ENCODE data around the gene CLEC14A. TPM values are rescaled to one million over a fixed set of nuclear protein-coding genes. Genes with fewer than 3 reads are reported as not detected.

Gene CLEC14A
- total RNA-seq, 1 experiment from 2014 or later, result 21.9 TPM

GRCh38 chr14:38257507-38257906 is 1.6 kb upstream of the CLEC14A start:
- peak overlapping the region; percentile 67 for H3K4me3 ChIP-seq
- peak in 1 of 2 experiments; percentile 38 for DNase-seq
- H3K9me3 ChIP-seq (replicated peaks), result peaks cover 8% of the 10 kb centered on the region; the same call in 1 of the 2 replicates
- H3K36me3 ChIP-seq, result no peaks in the 10 kb centered on the region
- peaks cover 16% of the 10 kb centered on the region for H3K4me1 ChIP-seq
- peak overlapping the region; percentile 78 for H3K27ac ChIP-seq
- H3K27me3 ChIP-seq, result no peaks in the 10 kb centered on the region

- Histone ChIP-seq H3K4me3 (peak overlapping the region; percentile 67), H3K4me1 (peaks cover 16% of the 10 kb centered on the region), H3K36me3 (no peaks in the 10 kb centered on the region), H3K9me3 (replicated peaks) (0 out of 2 replicates have a peak, but pooled peaks cover 7% of the 10 kb centered on the region), H3K27me3 (no peaks in the 10 kb centered on the region), H3K27ac (peak overlapping the region; percentile 78)
- no peak for DNase-seq
Measured at GRCh38 chr14:38256533-38256840, 594 bp upstream of the CLEC14A start.

GRCh38 chr14:38255408-38255672 is 553 bp downstream of the CLEC14A start:
- Histone ChIP-seq H3K27ac (peak overlapping the region; percentile 78), H3K9me3 (replicated peaks) (0 out of 2 replicates have a peak, but pooled peaks cover 3% of the 10 kb centered on the region), H3K4me3 (peak overlapping the region; percentile 67), H3K4me1 (peaks cover 16% of the 10 kb centered on the region), H3K36me3 (0 out of 2 replicates have a peak, but pooled peaks cover 4% of the 10 kb centered on the region), H3K27me3 (no peaks in the 10 kb centered on the region)
- no peak for DNase-seq

- peak; percentile 34 to 54 for DNase-seq
- Histone ChIP-seq H3K9me3 (replicated peaks) (0 out of 2 replicates have a peak, but pooled peaks cover 3% of the 10 kb centered on the region), H3K27me3 (no peaks in the 10 kb centered on the region), H3K36me3 (0 out of 2 replicates have a peak, but pooled peaks cover 4% of the 10 kb centered on the region), H3K27ac (peak overlapping the region; percentile 78), H3K4me1 (peaks cover 16% of the 10 kb centered on the region), H3K4me3 (peak overlapping the region; percentile 67)
Measured at GRCh38 chr14:38254571-38255407, 1.1 kb downstream of the CLEC14A start.

- 0 out of 2 replicates have a peak, but pooled peaks cover 4% of the 10 kb centered on the region for H3K36me3 ChIP-seq
- no peaks in the 10 kb centered on the region for H3K27me3 ChIP-seq
- DNase-seq, result peak in 1 of 2 experiments; percentile 21
- H3K9me3 ChIP-seq (replicated peaks), result 0 out of 2 replicates have a peak, but pooled peaks cover 2% of the 10 kb centered on the region
- peaks cover 16% of the 10 kb centered on the region for H3K4me1 ChIP-seq
- H3K4me3 ChIP-seq, result peak overlapping the region; percentile 67
- peak overlapping the region; percentile 78; the same call in 1 of the 2 replicates for H3K27ac ChIP-seq
Measured at GRCh38 chr14:38253676-38254075, 2.2 kb downstream of the CLEC14A start.

DNA sequence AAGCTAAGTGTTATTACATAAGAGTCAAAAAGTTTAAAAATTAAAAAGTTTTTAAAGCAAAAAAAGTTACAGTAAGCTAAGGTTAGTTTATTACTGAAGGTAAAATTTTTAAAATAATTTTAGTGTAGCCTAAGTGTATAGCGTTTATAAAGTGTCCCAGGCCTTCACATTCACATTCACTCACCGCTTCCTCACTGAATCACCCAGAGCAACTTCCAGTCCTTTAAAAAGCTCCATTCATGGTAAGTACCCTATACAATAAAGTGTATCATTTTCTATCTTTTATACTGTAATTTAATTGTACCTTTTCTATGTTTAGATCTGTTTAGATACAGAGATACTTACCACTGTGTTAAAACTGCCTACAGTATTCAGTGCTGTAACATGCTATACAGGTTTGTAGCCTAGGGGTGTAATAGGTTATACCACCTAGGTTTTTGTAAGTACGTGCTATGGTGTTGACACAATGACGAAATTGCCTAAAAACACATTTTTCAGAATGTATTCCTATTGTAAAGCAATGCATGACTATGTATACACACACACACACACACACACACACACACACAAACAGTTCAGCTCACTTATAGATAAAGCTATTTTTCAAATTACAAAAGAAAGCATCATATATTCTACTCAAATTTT is 3.7 kb downstream of the CLEC14A start:
- Histone ChIP-seq H3K9me3 (replicated peaks) (no peaks in the 10 kb centered on the region), H3K36me3 (0 out of 2 replicates have a peak, but pooled peaks cover 4% of the 10 kb centered on the region), H3K27ac (no peak overlapping the region), H3K27me3 (no peaks in the 10 kb centered on the region), H3K4me3 (peak overlapping the region; percentile 67), H3K4me1 (peaks cover 1% of the 10 kb centered on the region)
- DNase-seq, result no peak

DNA sequence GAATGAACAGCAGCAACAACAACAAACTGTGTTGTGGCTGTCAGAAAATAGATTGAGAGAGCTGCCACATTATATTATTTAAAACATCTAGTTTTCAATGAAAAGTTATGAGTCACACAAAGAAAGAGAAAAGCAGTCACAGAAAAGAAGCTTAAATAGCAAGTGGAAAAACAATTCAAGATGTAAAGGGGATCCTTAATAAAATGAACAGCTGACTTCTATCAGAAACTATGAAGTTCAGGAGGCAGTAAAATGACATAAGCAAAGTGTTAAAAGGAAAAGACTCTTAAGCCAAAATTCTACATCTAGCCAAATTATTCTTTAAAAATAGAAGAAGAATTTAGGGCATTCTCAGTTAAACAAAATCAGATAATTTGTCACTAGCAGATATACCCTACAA is 5.6 kb downstream of the CLEC14A start:
- Histone ChIP-seq H3K36me3 (0 out of 2 replicates have a peak, but pooled peaks cover 4% of the 10 kb centered on the region), H3K27me3 (no peaks in the 10 kb centered on the region), H3K27ac (no peak overlapping the region), H3K9me3 (replicated peaks) (no peaks in the 10 kb centered on the region), H3K4me1 (no peaks in the 10 kb centered on the region), H3K4me3 (no peak overlapping the region)
- DNase-seq, result no peak

- Histone ChIP-seq H3K36me3 (0 out of 2 replicates have a peak, but pooled peaks cover 4% of the 10 kb centered on the region), H3K4me1 (no peaks in the 10 kb centered on the region), H3K9me3 (replicated peaks) (no peaks in the 10 kb centered on the region), H3K27ac (no peak overlapping the region), H3K27me3 (no peaks in the 10 kb centered on the region), H3K4me3 (no peak overlapping the region)
- DNase-seq, result no peak
Measured at GRCh38 chr14:38248321-38249028, 7.4 kb downstream of the CLEC14A start.

- no peak for DNase-seq
- no peak overlapping the region for H3K27ac ChIP-seq
- H3K36me3 ChIP-seq, result no peaks in the 10 kb centered on the region
- H3K4me1 ChIP-seq, result peaks cover 7% of the 10 kb centered on the region
- H3K4me3 ChIP-seq, result no peak overlapping the region
- H3K9me3 ChIP-seq (replicated peaks), result no peaks in the 10 kb centered on the region
- H3K27me3 ChIP-seq, result no peaks in the 10 kb centered on the region
Measured at GRCh38 chr14:38243696-38244240, 12.1 kb downstream of the CLEC14A start.

GRCh38 chr14:38238878-38239277 is 17.0 kb downstream of the CLEC14A start:
- Histone ChIP-seq H3K36me3 (no peaks in the 10 kb centered on the region), H3K27me3 (no peaks in the 10 kb centered on the region)
- peak; percentile 24 to 25 for DNase-seq

DNA sequence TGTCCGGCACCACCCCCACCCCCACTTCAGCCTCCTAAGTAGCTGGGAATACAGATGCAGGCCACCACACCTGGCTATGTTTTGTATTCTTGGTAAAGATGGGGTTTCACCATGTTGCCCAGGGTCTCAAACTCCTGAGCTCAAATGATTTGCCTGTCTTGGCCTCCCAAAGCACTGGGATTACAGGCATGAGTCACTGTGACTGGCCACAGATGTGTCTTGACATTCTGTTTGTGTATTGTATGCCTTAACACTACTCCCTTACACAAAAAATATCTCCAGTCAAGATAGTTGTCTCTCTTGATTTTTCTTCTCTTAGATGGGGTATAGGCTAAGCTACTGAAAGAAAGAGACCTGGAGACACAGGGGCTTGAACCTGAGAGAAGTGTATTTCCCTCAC is 17.6 kb downstream of the CLEC14A start:
- Histone ChIP-seq H3K36me3 (no peaks in the 10 kb centered on the region), H3K4me3 (no peak overlapping the region), H3K9me3 (replicated peaks) (no peaks in the 10 kb centered on the region), H3K27me3 (no peaks in the 10 kb centered on the region), H3K4me1 (peaks cover 19% of the 10 kb centered on the region), H3K27ac (peak overlapping the region; percentile 58)
- peak; percentile 30 to 41 for DNase-seq

More at GRCh38 chr14:38238878-38239277, 17.0 kb downstream of the CLEC14A start:
- H3K27ac ChIP-seq, result peak overlapping the region; percentile 58
- H3K4me1 ChIP-seq, result peaks cover 19% of the 10 kb centered on the region
- H3K4me3 ChIP-seq, result no peak overlapping the region
- no peaks in the 10 kb centered on the region for H3K9me3 ChIP-seq (replicated peaks)

GRCh38 chr14:38233218-38233617 is 22.7 kb downstream of the CLEC14A start:
- no peaks in the 10 kb centered on the region for H3K36me3 ChIP-seq
- H3K4me1 ChIP-seq, result peaks cover 6% of the 10 kb centered on the region
- no peaks in the 10 kb centered on the region for H3K27me3 ChIP-seq
- no peak overlapping the region for H3K4me3 ChIP-seq
- DNase-seq, result no peak
- H3K27ac ChIP-seq, result no peak overlapping the region
- no peaks in the 10 kb centered on the region for H3K9me3 ChIP-seq (replicated peaks)

DNA sequence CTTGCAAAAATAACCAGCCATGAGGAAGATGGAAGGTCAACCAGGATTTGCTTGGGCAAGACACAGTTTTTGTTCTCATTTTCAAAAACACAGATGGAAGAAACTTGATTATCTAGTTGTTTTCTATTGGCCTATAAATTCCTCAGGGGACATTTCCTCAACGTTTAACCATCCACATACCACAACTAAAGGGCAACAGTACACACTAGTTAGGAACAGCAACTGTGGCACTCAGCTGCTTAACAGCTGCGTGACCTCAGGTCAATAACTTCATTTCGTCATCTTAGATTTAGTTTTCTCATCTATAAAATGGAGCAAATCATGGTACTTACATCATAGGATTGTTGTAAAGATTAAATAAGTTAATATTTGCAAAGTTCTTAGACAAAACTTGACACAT is 29.5 kb downstream of the CLEC14A start:
- H3K4me3 ChIP-seq, result no peak overlapping the region
- DNase-seq, result peak; percentile 27 to 43
- H3K27me3 ChIP-seq, result no peaks in the 10 kb centered on the region
- H3K27ac ChIP-seq, result no peak overlapping the region
- H3K9me3 ChIP-seq (replicated peaks), result no peaks in the 10 kb centered on the region
- H3K36me3 ChIP-seq, result no peaks in the 10 kb centered on the region
- peaks cover 8% of the 10 kb centered on the region for H3K4me1 ChIP-seq

GRCh38 chr14:38225946-38226345 is 29.9 kb downstream of the CLEC14A start:
- Histone ChIP-seq H3K27ac (no peak overlapping the region), H3K36me3 (no peaks in the 10 kb centered on the region), H3K4me1 (peaks cover 8% of the 10 kb centered on the region), H3K27me3 (no peaks in the 10 kb centered on the region), H3K4me3 (no peak overlapping the region), H3K9me3 (replicated peaks) (no peaks in the 10 kb centered on the region)
- DNase-seq, result no peak
